CD14-positive monocyte (primary cell): ENCODE measurements around the gene POLL. TPM values are rescaled to one million over a fixed set of nuclear protein-coding genes. Genes with fewer than 3 reads are reported as not detected.

Source experiments
- DNase-seq, 3 donors: peaks; one replicate each; pipeline ENCODE4 v3.0.0-alpha.2; 2011 to 2022
- H2AFZ ChIP-seq: 2 replicates; pipeline ENCODE4 v1.6.0; 2012; ENCODE audit warnings: mild to moderate bottlenecking, low read depth, low read length, inconsistent platforms; ENCODE audit not compliant: insufficient read depth, poor library complexity, severe bottlenecking
- H3K27ac ChIP-seq, 2 donors: 1 replicate in 1 of 2; 2 replicates in 1 of 2; pipeline ENCODE4 v1.5.1; 2012 to 2013; ENCODE audit warnings: low read length in 2 of 2, control low read depth in 1 of 2, inconsistent platforms in 1 of 2, low read depth in 1 of 2, mild to moderate bottlenecking in 1 of 2
- H3K27me3 ChIP-seq, 2 donors: one replicate each; pipeline versions ENCODE4 v1.6.0 to v1.6.1; 2011 to 2013; ENCODE audit warnings: low read length in 2 of 2; ENCODE audit not compliant: control insufficient read depth in 2 of 2, insufficient read depth in 2 of 2
- H3K36me3 ChIP-seq, 2 donors: replicated peaks in 1 of 2; 1 replicate in 1 of 2; 2 replicates in 1 of 2; pipeline versions ENCODE4 v1.5.1 to v1.6.1; 2012 to 2013; ENCODE audit warnings: low read length in 2 of 2, control low read depth in 1 of 2, inconsistent platforms in 1 of 2, mild to moderate bottlenecking in 1 of 2; ENCODE audit not compliant: insufficient read depth in 2 of 2, control insufficient read depth in 1 of 2
- H3K4me1 ChIP-seq, 2 donors: 1 replicate in 1 of 2; 2 replicates in 1 of 2; pipeline versions ENCODE4 v1.5.1 to v1.6.1; 2012 to 2013; ENCODE audit warnings: low read length in 2 of 2, control low read depth in 1 of 2, inconsistent platforms in 1 of 2, mild to moderate bottlenecking in 1 of 2, moderate library complexity in 1 of 2; ENCODE audit not compliant: insufficient read depth in 2 of 2, control insufficient read depth in 1 of 2
- H3K4me2 ChIP-seq: replicated peaks from 2 replicates; pipeline ENCODE3; 2012; ENCODE audit warnings: low read length, moderate library complexity, mild to moderate bottlenecking; ENCODE audit not compliant: poor library complexity, severe bottlenecking; ENCODE audit errors: extremely low read depth
- H3K4me3 ChIP-seq, 3 experiments: fragments of 200-600 bp in 1 of 3; sonication (generic) in 1 of 3; replicated peaks in 1 of 3; 1 replicate in 2 of 3; 2 replicates in 1 of 3; pipeline ENCODE4 v1.5.1; 2011 to 2013; ENCODE audit warnings: low read length in 3 of 3, mild to moderate bottlenecking in 3 of 3, control low read depth in 2 of 3, low read depth in 2 of 3, inconsistent platforms in 1 of 3, moderate library complexity in 1 of 3
- H3K79me2 ChIP-seq: 2 replicates; pipeline ENCODE4 v1.6.0; 2012; ENCODE audit warnings: mild to moderate bottlenecking, control low read depth, inconsistent platforms, low read length, moderate library complexity; ENCODE audit not compliant: insufficient read depth
- H3K9ac ChIP-seq: 2 replicates; pipeline ENCODE4 v1.6.0; 2017; ENCODE audit warnings: low read length, mild to moderate bottlenecking; ENCODE audit not compliant: insufficient read depth, poor library complexity, severe bottlenecking
- H3K9me3 ChIP-seq, 2 donors: replicated peaks in 1 of 2; 1 replicate in 1 of 2; 2 replicates in 1 of 2; pipeline versions ENCODE4 v1.5.1 to v1.6.1; 2012 to 2013; ENCODE audit warnings: low read length in 2 of 2, control low read depth in 1 of 2; ENCODE audit not compliant: control insufficient read depth in 1 of 2, insufficient read depth in 1 of 2
- H4K20me1 ChIP-seq: 2 replicates; pipeline ENCODE4 v1.6.0; 2012; ENCODE audit warnings: mild to moderate bottlenecking, low read length, control low read depth, moderate library complexity; ENCODE audit not compliant: insufficient read depth
- H3K27ac Mint-ChIP-seq, 7 donors: one replicate each; pipeline ENCODE4 v1.8.0; 2020; ENCODE audit warnings: mild to moderate bottlenecking in 7 of 7, mixed read lengths in 7 of 7, moderate library complexity in 6 of 7, inconsistent platforms in 2 of 7
- H3K27me3 Mint-ChIP-seq, 3 donors: one replicate each; pipeline ENCODE4 v1.8.0; 2021 to 2022; ENCODE audit warnings: low read depth in 3 of 3, mild to moderate bottlenecking in 3 of 3, mixed read lengths in 3 of 3, moderate library complexity in 3 of 3, inconsistent platforms in 1 of 3
- H3K36me3 Mint-ChIP-seq, 2 donors: one replicate each; pipeline ENCODE4 v1.8.0; 2020; ENCODE audit warnings: mixed read lengths in 2 of 2, inconsistent platforms in 1 of 2, mild to moderate bottlenecking in 1 of 2
- H3K4me1 Mint-ChIP-seq: one replicate; pipeline ENCODE4 v1.8.0; 2020; ENCODE audit warnings: mild to moderate bottlenecking, mixed read lengths
- H3K4me3 Mint-ChIP-seq, 2 donors: one replicate each; pipeline ENCODE4 v1.8.0; 2020; ENCODE audit warnings: mild to moderate bottlenecking in 2 of 2, mixed read lengths in 2 of 2, moderate library complexity in 1 of 2
- H3K9me3 Mint-ChIP-seq, 7 donors: one replicate each; pipeline ENCODE4 v1.8.0; 2020 to 2022; ENCODE audit warnings: mixed read lengths in 7 of 7, mild to moderate bottlenecking in 6 of 7, moderate library complexity in 6 of 7, inconsistent platforms in 2 of 7
- CTCF ChIP-seq: fragments of 200-600 bp; IDR thresholded peaks from one replicate; pipeline ENCODE4 v1.8.0; 2022; ENCODE audit warnings: antibody characterized with exemption, mild to moderate bottlenecking
- WGBS: methylation state at CpG from one replicate; pipeline ENCODE4 v1.1.5; 2013; ENCODE audit warnings: missing lambda C conversion rate; ENCODE audit not compliant: insufficient coverage; 5-methylcytosine and 5-hydroxymethylcytosine counted together
- intact Hi-C, 2 donors: fragments of 100-400 bp; cut with micrococcal nuclease; formaldehyde crosslinking; loops; one replicate each; pipeline versions ENCODE4 v1.15.0 to v1.15.1; 2023
- polyA plus RNA-seq, 3 donors: library from polyadenylated mRNA; depleted of rRNA in 1 of 3; unstranded in 2 of 3; stranded (reverse) in 1 of 3; fragments of 300-500 nt in 2 of 3; fragments of >200 nt in 1 of 3; fragmentation: Illumina TruSeq in 2 of 3; gene quantifications; 1 replicate in 2 of 3; 2 replicates in 1 of 3; pipeline ENCODE4 v1.2.3, GENCODE V29; 2012 to 2021

Gene POLL
- polyA plus RNA-seq, 3 donors: 9.9 to 37.0 (median 10.6) TPM

GRCh38 chr10:101607124-101607523 lies 19.1 kb upstream of the POLL start:
- peaks cover 63 to 82% of the 10 kb centered on the region in 2 donors for H3K36me3 Mint-ChIP-seq
- peaks cover 0 to 1% (median 0%) of the 10 kb centered on the region in 7 donors for H3K9me3 Mint-ChIP-seq
- no peak overlapping the region for H3K9ac ChIP-seq
- TF ChIP-seq CTCF: no peak
- H2AFZ ChIP-seq: no peak overlapping the region
- no peak overlapping the region for H3K4me3 ChIP-seq
- H3K4me2 ChIP-seq: no peak overlapping the region
- intact Hi-C loops: no loop called here
- H3K27ac ChIP-seq: peak overlapping the region in 1 of 2 donors; percentile 20
- WGBS: 80% methylated on average over 1 of the region's 2 CpGs
- peaks cover 57 to 79% of the 10 kb centered on the region in 2 donors for H3K36me3 ChIP-seq
- peaks cover 0 to 3% of the 10 kb centered on the region in 2 donors for H3K4me1 ChIP-seq
- peaks cover 4% of the 10 kb centered on the region for H3K4me1 Mint-ChIP-seq
- no peak overlapping the region for H3K4me3 Mint-ChIP-seq
- DNase-seq: no peak
- no peaks in the 10 kb centered on the region for H3K9me3 ChIP-seq
- peak overlapping the region in 1 of 7 donors; percentile 22 for H3K27ac Mint-ChIP-seq
- H3K79me2 ChIP-seq: no peaks in the 10 kb centered on the region
- no peaks in the 10 kb centered on the region for H3K27me3 ChIP-seq
- peaks cover 0 to 3% (median 0%) of the 10 kb centered on the region in 3 donors for H3K27me3 Mint-ChIP-seq
- H4K20me1 ChIP-seq: peaks cover 3% of the 10 kb centered on the region

- no peaks in the 10 kb centered on the region for H3K9me3 ChIP-seq
- TF ChIP-seq CTCF: peak; percentile 92
- Mint-ChIP-seq H3K27me3 (peaks cover 0 to 1% (median 0%) of the 10 kb centered on the region in 3 donors), H3K9me3 (peaks cover 0 to 1% (median 0%) of the 10 kb centered on the region in 7 donors), H3K27ac (peak overlapping the region in 1 of 7 donors; percentile 70), H3K4me3 (no peak overlapping the region), H3K4me1 (no peaks in the 10 kb centered on the region), H3K36me3 (peaks cover 37 to 45% of the 10 kb centered on the region in 2 donors)
- H3K4me3 ChIP-seq: no peak overlapping the region
- peaks cover 3% of the 10 kb centered on the region for H4K20me1 ChIP-seq
- H3K9ac ChIP-seq: no peak overlapping the region
- H3K27ac ChIP-seq: no peak overlapping the region
- no peak overlapping the region for H3K4me2 ChIP-seq
- DNase-seq: peak; percentile 43 to 58 (median 48)
- no peaks in the 10 kb centered on the region for H3K79me2 ChIP-seq
- 33% methylated on average over 1 of the region's 6 CpGs for WGBS
- intact Hi-C loops: loop anchor here (5.0 kb wide), 1 partner anchor 179 kb away; the partner anchor contains the start of gene NPM3 (in 2 of the 2)
- no peak overlapping the region for H2AFZ ChIP-seq
- no peaks in the 10 kb centered on the region for H3K4me1 ChIP-seq
- H3K27me3 ChIP-seq: no peaks in the 10 kb centered on the region
- H3K36me3 ChIP-seq: peaks cover 23 to 45% of the 10 kb centered on the region in 2 donors
Observed at GRCh38 chr10:101602761-101603398, 14.8 kb upstream of the POLL start.
